CD4-positive, alpha-beta memory T cell (primary cell): Measurements from ENCODE around the gene CD63. TPM values are rescaled to one million over a fixed set of nuclear protein-coding genes. Genes with fewer than 3 reads are reported as not detected.

Source experiments
- CTCF ChIA-PET: fragments of 350-600 bp; sonication (Branson Sonifier 250); formaldehyde crosslinking; loops from one replicate; lab custom pipeline; 2021; ENCODE audit warnings: inconsistent platforms; ENCODE audit not compliant: partially characterized antibody; lab: Charles Lee
- POLR2A ChIA-PET: fragments of 350-600 bp; sonication (Branson Sonifier 250); formaldehyde crosslinking; loops from one replicate; lab custom pipeline; 2021; ENCODE audit not compliant: partially characterized antibody; lab: Charles Lee
- DNase-seq, 5 donors: peaks; one replicate each; pipeline versions ENCODE4 v3.0.0 to v3.0.0-alpha.2; 2020 to 2022; ENCODE audit warnings: mixed read lengths in 1 of 5
- H3K27ac ChIP-seq: one replicate; pipeline ENCODE4 v1.7.0; 2013; ENCODE audit warnings: low read depth, low read length
- H3K27me3 ChIP-seq: 2 replicates; pipeline ENCODE4 v1.7.0; 2013; ENCODE audit warnings: mild to moderate bottlenecking, low read length, moderate library complexity; ENCODE audit not compliant: insufficient read depth
- H3K36me3 ChIP-seq: 2 replicates; pipeline ENCODE4 v1.7.0; 2013; ENCODE audit warnings: mild to moderate bottlenecking, low read length, moderate library complexity; ENCODE audit not compliant: insufficient read depth
- H3K4me1 ChIP-seq: 2 replicates; pipeline ENCODE4 v1.7.0; 2013; ENCODE audit warnings: mild to moderate bottlenecking, low read length, moderate library complexity; ENCODE audit not compliant: insufficient read depth
- H3K4me3 ChIP-seq, 2 donors: one replicate each; pipeline ENCODE4 v1.7.0; 2013; ENCODE audit warnings: low read length in 2 of 2, mild to moderate bottlenecking in 1 of 2
- H3K9me3 ChIP-seq, 2 donors: one replicate each; pipeline ENCODE4 v1.7.0; 2013; ENCODE audit warnings: low read length in 2 of 2, control low read depth in 1 of 2; ENCODE audit not compliant: control insufficient read depth in 1 of 2
- H3K27ac Mint-ChIP-seq, 7 donors: one replicate each; pipeline ENCODE4 v1.8.0; 2020 to 2021; ENCODE audit warnings: mixed read lengths in 7 of 7, mild to moderate bottlenecking in 6 of 7, inconsistent platforms in 3 of 7, moderate library complexity in 3 of 7
- H3K27me3 Mint-ChIP-seq, 2 donors: one replicate each; pipeline ENCODE4 v1.8.0; 2020 to 2021; ENCODE audit warnings: mixed read lengths in 2 of 2
- H3K36me3 Mint-ChIP-seq, 2 donors: one replicate each; pipeline ENCODE4 v1.8.0; 2020 to 2021; ENCODE audit warnings: mixed read lengths in 2 of 2, inconsistent platforms in 1 of 2, mild to moderate bottlenecking in 1 of 2
- H3K4me1 Mint-ChIP-seq, 4 donors: one replicate each; pipeline ENCODE4 v1.8.0; 2020 to 2021; ENCODE audit warnings: mixed read lengths in 4 of 4, mild to moderate bottlenecking in 1 of 4
- H3K4me3 Mint-ChIP-seq, 8 donors: one replicate each; pipeline ENCODE4 v1.8.0; 2020 to 2021; ENCODE audit warnings: mixed read lengths in 8 of 8, mild to moderate bottlenecking in 7 of 8, moderate library complexity in 6 of 8, inconsistent platforms in 3 of 8
- H3K9me3 Mint-ChIP-seq, 8 donors: one replicate each; pipeline ENCODE4 v1.8.0; 2020 to 2021; ENCODE audit warnings: mixed read lengths in 8 of 8, mild to moderate bottlenecking in 5 of 8, inconsistent platforms in 3 of 8, moderate library complexity in 1 of 8
- intact Hi-C: fragments of 100-400 bp; cut with micrococcal nuclease; formaldehyde crosslinking; loops from one replicate; pipeline ENCODE4 v1.15.1; 2023
- polyA plus RNA-seq, 2 donors: library from polyadenylated mRNA; unstranded; fragments of 300-500 nt; fragmentation: Illumina TruSeq; gene quantifications; one replicate each; pipeline ENCODE4 v1.2.3, GENCODE V29; 2021
- total RNA-seq, 2 experiments: library from RNA; stranded (reverse); gene quantifications; one replicate each; pipeline ENCODE4 v1.2.3, GENCODE V29; 2021

The CD63 gene
- total and polyA plus RNA-seq, 4 experiments from 2014 or later = 76.4 to 349 (median 135) TPM

GRCh38 chr12:55718624-55719275, 10.1 kb downstream of the CD63 start:
- POLR2A ChIA-PET = interaction anchor here (1.0 to 4.0 kb wide), 4 partner anchors 9 to 20 kb away, joined by 3 to 42 read pairs (median 3); partner anchors contain the start of gene CD63
- Histone ChIP-seq H3K9me3 (no peaks in the 10 kb centered on the region), H3K27ac (no peak overlapping the region), H3K4me3 (no peak overlapping the region), H3K36me3 (peaks cover 15% of the 10 kb centered on the region), H3K4me1 (peaks cover 40% of the 10 kb centered on the region), H3K27me3 (no peaks in the 10 kb centered on the region)
- H3K4me1 Mint-ChIP-seq = peaks cover 18 to 52% (median 37%) of the 10 kb centered on the region in 4 donors
- no peak for DNase-seq
- peak overlapping the region in 3 of 8 donors; percentile 4 to 36 (median 13) for H3K4me3 Mint-ChIP-seq
- peaks cover 0 to 29% of the 10 kb centered on the region in 2 donors for H3K36me3 Mint-ChIP-seq
- H3K27me3 Mint-ChIP-seq = peaks cover 0 to 1% of the 10 kb centered on the region in 2 donors
- peaks cover 0 to 4% (median 0%) of the 10 kb centered on the region in 8 donors for H3K9me3 Mint-ChIP-seq
- CTCF ChIA-PET = interaction anchor here (5.1 kb wide), 1 partner anchor 19 kb away, joined by 44 read pairs; no protein-coding TSS in a partner anchor
- intact Hi-C loops = loop anchor here (5.0 kb wide), 1 partner anchor 71 kb away; no protein-coding TSS in a partner anchor
- peak overlapping the region in 3 of 7 donors; percentile 25 to 99 (median 35) for H3K27ac Mint-ChIP-seq

- Histone ChIP-seq H3K9me3 (no peaks in the 10 kb centered on the region), H3K4me1 (peaks cover 40% of the 10 kb centered on the region), H3K27me3 (no peaks in the 10 kb centered on the region), H3K27ac (no peak overlapping the region), H3K4me3 (no peak overlapping the region), H3K36me3 (peaks cover 15% of the 10 kb centered on the region)
- DNase-seq = no peak
- CTCF ChIA-PET = interaction anchor here (5.1 kb wide), 1 partner anchor 20 kb away, joined by 44 read pairs; no protein-coding TSS in a partner anchor
- POLR2A ChIA-PET = interaction anchor here (1.0 to 4.0 kb wide), 2 partner anchors 11 to 20 kb away, joined by 3 to 42 read pairs; partner anchors contain the start of gene CD63
- intact Hi-C loops = loop anchor here (5.0 kb wide), 1 partner anchor 71 kb away; no protein-coding TSS in a partner anchor
- H3K36me3 Mint-ChIP-seq = peaks cover 0 to 29% of the 10 kb centered on the region in 2 donors
- peak overlapping the region in 5 of 7 donors; percentile 30 to 99 (median 63) for H3K27ac Mint-ChIP-seq
- H3K4me1 Mint-ChIP-seq = peaks cover 18 to 52% (median 37%) of the 10 kb centered on the region in 4 donors
- peaks cover 0 to 4% (median 0%) of the 10 kb centered on the region in 8 donors for H3K9me3 Mint-ChIP-seq
- H3K4me3 Mint-ChIP-seq = peak overlapping the region in 4 of 8 donors; percentile 48 to 99 (median 92)
- H3K27me3 Mint-ChIP-seq = peaks cover 0 to 1% of the 10 kb centered on the region in 2 donors
Measured at GRCh38 chr12:55718015-55718414, 10.8 kb downstream of the CD63 start.

GRCh38 chr12:55717011-55718007, 11.5 kb downstream of the CD63 start:
- Mint-ChIP-seq H3K27ac (peak overlapping the region; percentile 47 to 99 (median 95)), H3K9me3 (peaks cover 0 to 4% (median 0%) of the 10 kb centered on the region in 8 donors), H3K27me3 (peaks cover 0 to 1% of the 10 kb centered on the region in 2 donors), H3K4me1 (peaks cover 18 to 52% (median 37%) of the 10 kb centered on the region in 4 donors), H3K36me3 (peaks cover 0 to 29% of the 10 kb centered on the region in 2 donors), H3K4me3 (peak overlapping the region; percentile 90 to 99 (median 94))
- H3K27ac ChIP-seq = peak overlapping the region; percentile 91
- peak overlapping the region; percentile 84 to 99 for H3K4me3 ChIP-seq
- intact Hi-C loops = loop anchor here (5.0 kb wide), 1 partner anchor 70 kb away; no protein-coding TSS in a partner anchor
- POLR2A ChIA-PET = interaction anchor here (0.6 to 4.0 kb wide), 10 partner anchors 11 to 215 kb away, joined by 3 to 42 read pairs (median 4); partner anchors contain the start of genes CD63, ITGA7, ORMDL2 and PYM1
- no peaks in the 10 kb centered on the region for H3K27me3 ChIP-seq
- H3K4me1 ChIP-seq = peaks cover 40% of the 10 kb centered on the region
- DNase-seq = no peak
- CTCF ChIA-PET = interaction anchor here (0.6 to 5.1 kb wide), 5 partner anchors 8 to 266 kb away, joined by 3 to 44 read pairs (median 9); partner anchors contain the start of gene CD63
- peaks cover 15% of the 10 kb centered on the region for H3K36me3 ChIP-seq
- H3K9me3 ChIP-seq = no peaks in the 10 kb centered on the region

- Mint-ChIP-seq H3K27ac (peak overlapping the region; percentile 94 to 99 (median 98)), H3K36me3 (peaks cover 0 to 28% of the 10 kb centered on the region in 2 donors), H3K27me3 (peaks cover 0 to 1% of the 10 kb centered on the region in 2 donors), H3K9me3 (peaks cover 0 to 4% (median 0%) of the 10 kb centered on the region in 8 donors), H3K4me3 (peak overlapping the region; percentile 90 to 99 (median 94)), H3K4me1 (peaks cover 18 to 52% (median 37%) of the 10 kb centered on the region in 4 donors)
- Histone ChIP-seq H3K4me3 (peak overlapping the region; percentile 84 to 99), H3K27ac (peak overlapping the region; percentile 91), H3K27me3 (no peaks in the 10 kb centered on the region), H3K4me1 (peaks cover 40% of the 10 kb centered on the region), H3K9me3 (no peaks in the 10 kb centered on the region), H3K36me3 (peaks cover 13% of the 10 kb centered on the region)
- DNase-seq = no peak
- intact Hi-C loops = loop anchor here (1.0 to 5.0 kb wide), 4 partner anchors 14 to 113 kb away; partner anchors contain the start of gene DNAJC14
- ChIA-PET CTCF (interaction anchor here (1.2 to 5.1 kb wide), 5 partner anchors 8 to 113 kb away, joined by 3 to 44 read pairs (median 9); partner anchors contain the start of genes CD63 and DNAJC14), POLR2A (interaction anchor here (0.6 to 4.0 kb wide), 22 partner anchors 8 to 600 kb away, joined by 3 to 42 read pairs (median 4); partner anchors contain the start of genes CD63, CNPY2, DGKA and DNAJC14)
Measured at GRCh38 chr12:55716582-55716957, 12.2 kb downstream of the CD63 start.

- POLR2A ChIA-PET = interaction anchor here (0.7 to 4.0 kb wide), 19 partner anchors 9 to 600 kb away, joined by 3 to 42 read pairs (median 6); partner anchors contain the start of genes CD63, CNPY2, DGKA and DNAJC14
- Mint-ChIP-seq H3K4me3 (peak within 1 kb of the TSS; percentile 90 to 99 (median 94)), H3K27ac (peak within 1 kb of the TSS; percentile 94 to 99 (median 98)), H3K9me3 (peaks cover 0 to 4% (median 0%) of the 10 kb centered on the region in 8 donors), H3K4me1 (peaks cover 18 to 50% (median 36%) of the 10 kb centered on the region in 4 donors), H3K27me3 (peaks cover 0 to 1% of the 10 kb centered on the region in 2 donors), H3K36me3 (peaks cover 0 to 28% of the 10 kb centered on the region in 2 donors)
- H3K27ac ChIP-seq = peak within 1 kb of the TSS; percentile 91
- H3K27me3 ChIP-seq = no peaks in the 10 kb centered on the region
- intact Hi-C loops = loop anchor here (1.0 to 5.0 kb wide), 4 partner anchors 14 to 113 kb away; partner anchors contain the start of gene DNAJC14
- H3K9me3 ChIP-seq = no peaks in the 10 kb centered on the region
- H3K4me3 ChIP-seq = peak within 1 kb of the TSS; percentile 84 to 99
- CTCF ChIA-PET = interaction anchor here (1.1 to 5.1 kb wide), 7 partner anchors 9 to 114 kb away, joined by 3 to 44 read pairs (median 8); partner anchors contain the start of genes CD63 and DNAJC14
- peaks cover 10% of the 10 kb centered on the region for H3K36me3 ChIP-seq
- peaks cover 39% of the 10 kb centered on the region for H3K4me1 ChIP-seq
- peak; percentile 88 to 94 (median 90) for DNase-seq
Measured at GRCh38 chr12:55715833-55716581, 12.8 kb downstream of the CD63 start, which contains the start of gene BLOC1S1. BLOC1S1 (plus strand) TSS chr12:55716046; CDS start chr12:55716052, 6 bp downstream.
